Muscle of leg (tissue), 11 donors: ENCODE results near the gene MICU1. TPM values are rescaled to one million over a fixed set of nuclear protein-coding genes. Genes with fewer than 3 reads are reported as not detected.

Experiments used
- DNase-seq: peaks from one replicate; pipeline ENCODE4 v3.0.0; 2013
- H3K27ac ChIP-seq: one replicate; pipeline ENCODE4 v1.5.1; 2013; ENCODE audit warnings: mild to moderate bottlenecking, low read length, control low read depth
- H3K27me3 ChIP-seq: one replicate; pipeline ENCODE4 v1.6.1; 2013; ENCODE audit warnings: low read length; ENCODE audit not compliant: control insufficient read depth, insufficient read depth
- H3K36me3 ChIP-seq: one replicate; pipeline ENCODE4 v1.6.1; 2013; ENCODE audit warnings: low read length; ENCODE audit not compliant: control insufficient read depth, insufficient read depth
- H3K4me1 ChIP-seq: one replicate; pipeline ENCODE4 v1.6.1; 2013; ENCODE audit warnings: low read length; ENCODE audit not compliant: control insufficient read depth, insufficient read depth
- H3K4me3 ChIP-seq: one replicate; pipeline ENCODE4 v1.5.1; 2013; ENCODE audit warnings: low read length, control low read depth
- H3K9me3 ChIP-seq: replicated peaks from 2 replicates; pipeline ENCODE4 v1.6.1; 2013; ENCODE audit warnings: low read depth, low read length; ENCODE audit not compliant: control insufficient read depth
- WGBS: methylation state at CpG from one replicate; pipeline ENCODE4 v1.1.5; 2013; ENCODE audit warnings: missing lambda C conversion rate; ENCODE audit not compliant: insufficient coverage; 5-methylcytosine and 5-hydroxymethylcytosine counted together
- polyA plus RNA-seq, 8 donors: library from polyadenylated mRNA; unstranded; fragments of 120-200 nt; gene quantifications; one replicate each; pipeline versions ENCODE4 v1.2.1 to v1.2.3, GENCODE V29; 2013; ENCODE audit warnings: inconsistent platforms in 1 of 8, low replicate concordance in 1 of 8; ENCODE audit not compliant: insufficient read length in 8 of 8, insufficient read depth in 1 of 8
- total RNA-seq: library from RNA; stranded (reverse); fragments of 120-200 nt; gene quantifications from one replicate; pipeline ENCODE4 v1.2.4, GENCODE V29; 2013

The MICU1 gene
- total and polyA plus RNA-seq, 9 donors: 67.7 to 129 (median 81.6) TPM

- Histone ChIP-seq H3K27me3 (no peaks in the 10 kb centered on the region), H3K36me3 (no peaks in the 10 kb centered on the region), H3K27ac (no peak overlapping the region), H3K9me3 (no peaks in the 10 kb centered on the region), H3K4me3 (no peak overlapping the region), H3K4me1 (no peaks in the 10 kb centered on the region)
- no CpG with 5 or more reads among the region's 4 CpGs for WGBS
- DNase-seq: no peak
Measured at GRCh38 chr10:72638586-72639440, 12.9 kb upstream of the MICU1 start.

- 58% methylated on average over 4 of the region's 4 CpGs for WGBS
- H3K4me3 ChIP-seq: no peak overlapping the region
- no peaks in the 10 kb centered on the region for H3K36me3 ChIP-seq
- no peak overlapping the region for H3K27ac ChIP-seq
- H3K9me3 ChIP-seq: no peaks in the 10 kb centered on the region
- H3K4me1 ChIP-seq: no peaks in the 10 kb centered on the region
- peak; percentile 61 for DNase-seq
- no peaks in the 10 kb centered on the region for H3K27me3 ChIP-seq
Measured at GRCh38 chr10:72637398-72637857, 11.5 kb upstream of the MICU1 start.

- H3K4me3 ChIP-seq: no peak overlapping the region
- no peaks in the 10 kb centered on the region for H3K9me3 ChIP-seq
- H3K27me3 ChIP-seq: no peaks in the 10 kb centered on the region
- no peaks in the 10 kb centered on the region for H3K4me1 ChIP-seq
- no peaks in the 10 kb centered on the region for H3K36me3 ChIP-seq
- DNase-seq: no peak
- no peak overlapping the region for H3K27ac ChIP-seq
- WGBS: no CpG with 5 or more reads among the region's 2 CpGs
Measured at GRCh38 chr10:72630144-72630543, 4.3 kb upstream of the MICU1 start.

GRCh38 chr10:72626444-72626754 is 520 bp upstream of the MICU1 start:
- no peaks in the 10 kb centered on the region for H3K36me3 ChIP-seq

GRCh38 chr10:72625276-72625607 is 637 bp downstream of the MICU1 start:
- no peaks in the 10 kb centered on the region for H3K27me3 ChIP-seq
- H3K27ac ChIP-seq: peak overlapping the region; percentile 98
- H3K36me3 ChIP-seq: no peaks in the 10 kb centered on the region
- peaks cover 3% of the 10 kb centered on the region for H3K4me1 ChIP-seq
- no CpG with 5 or more reads among the region's 10 CpGs for WGBS
- no peaks in the 10 kb centered on the region for H3K9me3 ChIP-seq
- H3K4me3 ChIP-seq: peak overlapping the region; percentile 99
- no peak for DNase-seq

More at GRCh38 chr10:72626444-72626754, 520 bp upstream of the MICU1 start:
- Histone ChIP-seq H3K4me3 (peak overlapping the region; percentile 99), H3K27me3 (no peaks in the 10 kb centered on the region), H3K27ac (peak overlapping the region; percentile 87), H3K9me3 (no peaks in the 10 kb centered on the region), H3K4me1 (peaks cover 3% of the 10 kb centered on the region)
- DNase-seq: no peak
- no CpG with 5 or more reads among the region's 1 CpG for WGBS

GRCh38 chr10:72622271-72622670 is 3.6 kb downstream of the MICU1 start:
- Histone ChIP-seq H3K27me3 (no peaks in the 10 kb centered on the region), H3K9me3 (no peaks in the 10 kb centered on the region), H3K36me3 (no peaks in the 10 kb centered on the region), H3K4me1 (peaks cover 3% of the 10 kb centered on the region), H3K27ac (no peak overlapping the region), H3K4me3 (no peak overlapping the region)
- DNase-seq: no peak
- WGBS: no CpG with 5 or more reads among the region's 1 CpG

GRCh38 chr10:72616716-72617115 is 9.2 kb downstream of the MICU1 start:
- H3K4me1 ChIP-seq: peaks cover under 1% of the 10 kb centered on the region
- H3K36me3 ChIP-seq: no peaks in the 10 kb centered on the region
- DNase-seq: peak; percentile 93
- H3K9me3 ChIP-seq: no peaks in the 10 kb centered on the region
- WGBS: 8% methylated on average over 1 of the region's 1 CpG
- H3K27me3 ChIP-seq: no peaks in the 10 kb centered on the region
- no peak overlapping the region for H3K27ac ChIP-seq
- H3K4me3 ChIP-seq: no peak overlapping the region

- DNase-seq: no peak
- Histone ChIP-seq H3K9me3 (no peaks in the 10 kb centered on the region), H3K4me3 (no peak overlapping the region), H3K4me1 (peaks cover 2% of the 10 kb centered on the region), H3K27me3 (no peaks in the 10 kb centered on the region), H3K27ac (no peak overlapping the region), H3K36me3 (no peaks in the 10 kb centered on the region)
- no CpG with 5 or more reads among the region's 3 CpGs for WGBS
Measured at GRCh38 chr10:72615970-72616369, 9.9 kb downstream of the MICU1 start.

GRCh38 chr10:72612203-72612826 is 13.6 kb downstream of the MICU1 start:
- DNase-seq: peak; percentile 56
- Histone ChIP-seq H3K27ac (peak overlapping the region; percentile 4), H3K9me3 (no peaks in the 10 kb centered on the region), H3K36me3 (no peaks in the 10 kb centered on the region), H3K27me3 (no peaks in the 10 kb centered on the region), H3K4me1 (peaks cover 2% of the 10 kb centered on the region), H3K4me3 (no peak overlapping the region)
- no CpG with 5 or more reads among the region's 3 CpGs for WGBS

- Histone ChIP-seq H3K9me3 (no peaks in the 10 kb centered on the region), H3K36me3 (no peaks in the 10 kb centered on the region), H3K27me3 (no peaks in the 10 kb centered on the region), H3K4me3 (no peak overlapping the region), H3K4me1 (peaks cover 2% of the 10 kb centered on the region), H3K27ac (peak overlapping the region; percentile 4)
- WGBS: 100% methylated on average over 3 of the region's 5 CpGs
- DNase-seq: no peak
Measured at GRCh38 chr10:72611783-72612182, 14.1 kb downstream of the MICU1 start.
